Measurements from ENCODE around the gene SPO11.

GRCh38 chr20:57298457-57298856 lies 31.1 kb upstream of the SPO11 start:
- TF ChIP-seq CTCF (conservative IDR thresholded peaks at IDR 0.05; ENCODE audit: low read length) (no peak), EZH2phosphoT487 (IDR thresholded peaks at IDR 0.05; ENCODE audit: borderline replicate concordance) (no peak)

All from Loucy (cell line).